RWPE1 (cell line): ENCODE measurements around the gene KRTAP25-1.

ENCODE experiments used
- CTCF ChIA-PET: fragments of 350-600 bp; sonication (Branson Sonifier 250); formaldehyde crosslinking; extraction: SDS; loops from one replicate; lab custom pipeline; 2021; lab: Yijun Ruan, JAX
- POLR2A ChIA-PET: fragments of 400-600 bp; formaldehyde crosslinking; extraction: SDS; loops from one replicate; lab custom pipeline; 2020; ENCODE audit warnings: antibody characterized with exemption; ENCODE audit not compliant: low non-redundant PET; lab: Yijun Ruan, JAX
- DNase-seq: peaks from one replicate; pipeline ENCODE4 v3.0.0; 2012; ENCODE audit warnings: low spot score
- H3K27ac ChIP-seq: fragments of 450-650 bp; 2 replicates; pipeline ENCODE4 v1.5.1; 2017
- CTCF ChIP-seq: fragments of 450-650 bp; conservative IDR thresholded peaks from 2 replicates; pipeline ENCODE4 v1.5.1; 2017; ENCODE audit warnings: low read depth, mild to moderate bottlenecking

KRTAP25-1 gene, protein sequence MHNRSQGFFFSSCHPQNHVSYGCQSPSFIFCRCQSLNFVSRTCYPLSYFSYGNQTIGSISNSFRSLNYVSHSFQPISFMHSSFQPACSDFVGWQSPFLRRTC

DNA sequence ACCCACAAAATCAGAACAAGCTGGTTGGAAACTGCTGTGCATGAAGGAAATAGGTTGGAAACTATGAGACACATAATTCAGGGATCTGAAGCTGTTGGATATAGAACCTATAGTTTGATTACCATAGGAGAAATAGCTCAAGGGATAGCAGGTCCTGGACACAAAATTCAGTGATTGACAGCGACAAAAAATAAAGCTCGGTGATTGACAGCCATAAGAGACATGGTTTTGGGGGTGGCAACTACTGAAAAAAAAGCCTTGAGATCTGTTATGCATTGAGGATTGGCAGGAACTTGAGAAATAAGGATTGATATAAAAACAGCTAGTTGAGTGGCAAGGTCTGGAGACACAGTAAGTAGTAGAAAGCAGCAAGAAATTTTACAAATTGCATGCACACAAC lies at the start of gene KRTAP25-1:
Gene KRTAP25-1, minus strand, starts transcription at position 300 of the 400 bp plus-strand sequence. Its CDS starts 24 bp downstream, at position 276.
- H3K27ac ChIP-seq, result no peak within 1 kb of the TSS
- no peak for TF ChIP-seq CTCF
- POLR2A ChIA-PET, result no interaction called here
- no peak for DNase-seq
- CTCF ChIA-PET, result interaction anchor here (0.6 kb wide), 1 partner anchor 99 kb away, joined by 6 read pairs; no protein-coding TSS in a partner anchor

- TF ChIP-seq CTCF, result no peak
- H3K27ac ChIP-seq, result no peak overlapping the region
- POLR2A ChIA-PET, result no interaction called here
- CTCF ChIA-PET, result interaction anchor here (0.6 kb wide), 1 partner anchor 95 kb away, joined by 3 read pairs; no protein-coding TSS in a partner anchor
- no peak for DNase-seq
Measured at GRCh38 chr21:30338717-30339116, 49.4 kb upstream of the KRTAP25-1 start.

- ChIA-PET POLR2A (no interaction called here), CTCF (interaction anchor here (0.5 kb wide), 1 partner anchor 1643 kb away, joined by 4 read pairs; no protein-coding TSS in a partner anchor)
- TF ChIP-seq CTCF, result no peak
- DNase-seq, result peak; percentile 12
- no peak overlapping the region for H3K27ac ChIP-seq
Measured at GRCh38 chr21:30337772-30338171, 48.5 kb upstream of the KRTAP25-1 start.

DNA sequence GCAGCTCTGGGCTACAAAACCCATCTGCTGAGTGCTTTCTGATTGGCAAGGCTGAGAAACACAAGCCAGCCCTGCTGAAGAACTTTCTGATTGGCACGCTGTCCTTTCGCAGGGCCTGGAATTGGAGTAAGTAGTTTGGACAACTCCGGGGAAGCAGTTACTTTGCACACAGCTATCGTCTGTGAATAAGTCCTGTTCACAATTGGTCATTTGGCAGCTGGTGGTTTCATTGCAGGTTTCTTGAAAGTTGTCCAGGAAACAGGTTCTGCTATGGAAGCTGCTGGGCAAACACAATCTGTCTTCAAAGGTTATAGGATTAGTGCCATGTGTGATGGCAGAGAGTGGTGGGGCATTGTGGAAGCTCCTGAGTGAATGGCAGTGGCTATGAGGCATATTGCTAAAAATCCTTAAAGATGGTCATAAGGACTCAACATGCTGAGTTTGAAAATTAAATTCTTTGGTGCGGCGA lies 48.0 kb upstream of the KRTAP25-1 start, which contains the start of gene KRTAP27-1:
Gene KRTAP27-1, minus strand, starts transcription at position 419 of the 469 bp plus-strand sequence. Its CDS starts 26 bp downstream, at position 393.
- TF ChIP-seq CTCF, result no peak
- DNase-seq, result no peak
- H3K27ac ChIP-seq, result no peak within 1 kb of the TSS
- ChIA-PET CTCF (interaction anchor here (0.5 kb wide), 1 partner anchor 1642 kb away, joined by 4 read pairs; no protein-coding TSS in a partner anchor), POLR2A (no interaction called here)

- ChIA-PET CTCF (no interaction called here), POLR2A (no interaction called here)
- TF ChIP-seq CTCF, result no peak
- H3K27ac ChIP-seq, result no peak overlapping the region
- peak; percentile 2 for DNase-seq
Measured at GRCh38 chr21:30336596-30336995, 47.3 kb upstream of the KRTAP25-1 start.

- POLR2A ChIA-PET, result no interaction called here
- H3K27ac ChIP-seq, result no peak overlapping the region
- no peak for TF ChIP-seq CTCF
- CTCF ChIA-PET, result interaction anchor here (0.6 to 0.7 kb wide), 2 partner anchors 290 to 325 kb away, joined by 3 read pairs; no protein-coding TSS in a partner anchor
- DNase-seq, result no peak
Measured at GRCh38 chr21:30333736-30334135, 44.4 kb upstream of the KRTAP25-1 start.
